Measurements from ENCODE around the gene CARM1. TPM values are rescaled to one million over a fixed set of nuclear protein-coding genes. Genes with fewer than 3 reads are reported as not detected.
A peak's percentile ranks its signal among the peaks of the same experiment; 100 is the strongest.
"Not testable (repeated sequence)": the region's sequence is repeated elsewhere in the genome, so short reads cannot be mapped to it uniquely, and the experiment has no call there.

Gene CARM1
- total RNA-seq, 2 donors from 2014 or later, result 14.5 to 54.4 TPM

DNA sequence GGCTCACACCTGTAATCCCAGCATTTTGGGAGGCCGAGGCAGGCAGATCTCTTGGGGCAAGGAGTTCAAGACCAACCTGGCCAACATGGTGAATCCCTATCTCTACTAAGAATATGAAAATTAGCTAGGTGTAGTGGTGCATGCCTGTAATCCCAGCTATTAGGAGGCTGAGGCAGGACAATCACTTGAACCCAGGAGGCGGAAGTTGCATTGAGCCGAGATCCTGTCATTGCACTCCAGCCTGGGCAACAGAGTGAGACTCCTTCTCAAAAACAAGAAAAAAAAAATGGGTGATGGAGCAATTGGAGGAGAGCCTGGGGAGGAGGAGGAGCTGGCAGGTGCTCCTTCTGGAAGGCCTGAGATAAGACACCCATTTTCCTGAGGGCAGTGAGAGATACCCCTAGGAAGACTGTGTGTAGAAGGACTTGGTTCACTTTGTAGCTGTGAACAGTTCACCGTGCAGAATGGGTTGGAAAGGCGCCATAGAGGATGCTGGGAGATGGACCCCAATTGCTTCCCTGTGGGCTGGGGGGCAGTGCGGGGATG is 8.7 kb upstream of the CARM1 start:
- 75% methylated on average over 6 of the region's 6 CpGs for WGBS
- no peaks in the 10 kb centered on the region for H3K36me3 ChIP-seq
- peak overlapping the region in 1 of 2 donors; percentile 10 for H3K4me3 ChIP-seq
- no peaks in the 10 kb centered on the region for H3K4me1 ChIP-seq (replicated peaks)
- intact Hi-C loops (cut with DNase I), result loop anchor here (5.0 kb wide), 1 partner anchor 145 kb away; the partner anchor contains the start of gene DNM2
- no peak for DNase-seq (ENCODE audit: low spot score)
- TF ChIP-seq POLR2A (IDR thresholded peaks at IDR 0.05), result no peak
- no peak for TF ChIP-seq CTCF (IDR thresholded peaks at IDR 0.05)
- TF ChIP-seq POLR2AphosphoS5 (IDR thresholded peaks at IDR 0.05), result no peak
- H3K27me3 ChIP-seq (replicated peaks; ENCODE audit: insufficient read depth), result no peaks in the 10 kb centered on the region
- H3K9me3 ChIP-seq, result no peaks in the 10 kb centered on the region
- H3K27ac ChIP-seq, result peak overlapping the region; percentile 66 to 70

DNA sequence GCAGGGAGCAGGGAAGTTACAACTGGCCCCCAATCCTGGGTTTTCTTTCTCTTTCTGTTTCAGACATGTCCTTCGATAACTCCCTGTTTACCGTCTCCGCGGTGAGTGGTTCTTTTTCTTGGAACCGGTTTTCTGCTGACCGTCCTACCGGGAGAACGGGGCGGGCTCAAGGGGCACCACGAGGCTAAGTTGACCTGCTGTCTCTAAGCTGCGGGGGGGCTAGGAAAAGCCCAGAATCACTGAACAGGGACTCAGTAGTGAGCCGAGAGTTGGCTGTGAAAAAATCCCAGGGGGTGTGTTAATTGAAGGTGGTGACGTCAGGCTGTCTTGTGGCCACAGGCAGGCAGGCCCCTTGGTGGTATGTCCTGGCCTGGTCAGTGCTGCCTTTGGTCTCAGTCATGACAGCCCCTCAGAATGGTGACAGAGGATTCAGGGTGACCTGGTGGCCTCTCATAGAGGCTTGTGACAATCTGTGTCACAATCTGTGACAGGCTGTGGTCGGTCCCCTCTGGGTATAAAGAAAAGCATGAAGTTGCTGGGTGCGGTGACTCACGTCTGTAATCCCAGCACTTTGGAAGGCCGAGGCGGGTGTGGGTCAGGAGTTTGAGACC is 8.1 kb upstream of the CARM1 start:
- intact Hi-C loops (cut with DNase I), result loop anchor here (5.0 kb wide), 1 partner anchor 146 kb away; the partner anchor contains the start of gene DNM2

GRCh38 chr19:10864538-10864899 is 6.8 kb upstream of the CARM1 start:
- WGBS, result 13% methylated on average over 6 of the region's 6 CpGs
- TF ChIP-seq CTCF (IDR thresholded peaks at IDR 0.05) (peak; percentile 79 to 88 (median 86)), POLR2AphosphoS5 (IDR thresholded peaks at IDR 0.05) (peak; percentile 72), POLR2A (IDR thresholded peaks at IDR 0.05) (no peak)
- no peaks in the 10 kb centered on the region for H3K9me3 ChIP-seq
- H3K27ac ChIP-seq, result peak overlapping the region in 1 of 2 donors; percentile 70
- intact Hi-C loops (cut with DNase I), result loop anchor here (5.0 kb wide), 1 partner anchor 147 kb away; the partner anchor contains the start of gene DNM2
- H3K27me3 ChIP-seq (replicated peaks; ENCODE audit: insufficient read depth), result no peaks in the 10 kb centered on the region
- H3K4me1 ChIP-seq (replicated peaks), result no peaks in the 10 kb centered on the region
- DNase-seq (ENCODE audit: low spot score), result peak; percentile 83
- H3K4me3 ChIP-seq, result no peak overlapping the region
- H3K36me3 ChIP-seq, result no peaks in the 10 kb centered on the region

More for the DNA sequence above, 8.1 kb upstream of the CARM1 start:
- 50% methylated on average over 18 of the region's 18 CpGs for WGBS
- no peaks in the 10 kb centered on the region for H3K27me3 ChIP-seq (replicated peaks; ENCODE audit: insufficient read depth)
- H3K27ac ChIP-seq, result peak overlapping the region; percentile 66 to 70
- no peaks in the 10 kb centered on the region for H3K36me3 ChIP-seq
- TF ChIP-seq POLR2AphosphoS5 (IDR thresholded peaks at IDR 0.05) (peak; percentile 64), POLR2A (IDR thresholded peaks at IDR 0.05) (no peak)
- H3K4me3 ChIP-seq, result peak overlapping the region in 1 of 2 donors; percentile 10
- no peaks in the 10 kb centered on the region for H3K4me1 ChIP-seq (replicated peaks)
- no peaks in the 10 kb centered on the region for H3K9me3 ChIP-seq
- peak; percentile 51 for DNase-seq (ENCODE audit: low spot score)

DNA sequence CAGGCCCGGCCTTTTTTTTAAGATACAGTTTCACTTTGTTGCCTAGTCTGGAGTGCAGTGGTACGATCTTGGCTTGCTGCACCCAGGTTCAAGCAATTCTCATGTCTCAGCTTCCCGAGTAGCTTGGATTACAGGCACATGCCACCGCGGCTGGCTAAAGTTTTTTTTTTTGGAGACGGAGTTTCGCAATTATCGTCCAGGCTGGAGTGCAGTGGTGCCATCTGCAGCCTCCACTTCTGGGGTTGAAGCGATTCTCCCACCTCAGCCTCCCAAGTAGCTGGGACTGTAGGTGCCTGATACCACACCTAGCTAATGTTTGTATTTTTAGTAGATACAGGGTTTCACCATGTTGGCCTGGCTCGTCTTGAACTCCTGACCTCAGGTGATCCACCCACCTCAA is 4.9 kb upstream of the CARM1 start:
- WGBS, result 87% methylated on average over 10 of the region's 10 CpGs
- H3K4me1 ChIP-seq (replicated peaks), result no peaks in the 10 kb centered on the region
- no peak for DNase-seq (ENCODE audit: low spot score)
- H3K4me3 ChIP-seq, result no peak overlapping the region
- no peak overlapping the region for H3K27ac ChIP-seq
- H3K36me3 ChIP-seq, result no peaks in the 10 kb centered on the region
- TF ChIP-seq POLR2A (IDR thresholded peaks at IDR 0.05) (no peak), POLR2AphosphoS5 (IDR thresholded peaks at IDR 0.05) (no peak), CTCF (IDR thresholded peaks at IDR 0.05) (no peak)
- no peaks in the 10 kb centered on the region for H3K9me3 ChIP-seq
- H3K27me3 ChIP-seq (replicated peaks; ENCODE audit: insufficient read depth), result no peaks in the 10 kb centered on the region
- intact Hi-C loops (cut with DNase I), result no loop called here

DNA sequence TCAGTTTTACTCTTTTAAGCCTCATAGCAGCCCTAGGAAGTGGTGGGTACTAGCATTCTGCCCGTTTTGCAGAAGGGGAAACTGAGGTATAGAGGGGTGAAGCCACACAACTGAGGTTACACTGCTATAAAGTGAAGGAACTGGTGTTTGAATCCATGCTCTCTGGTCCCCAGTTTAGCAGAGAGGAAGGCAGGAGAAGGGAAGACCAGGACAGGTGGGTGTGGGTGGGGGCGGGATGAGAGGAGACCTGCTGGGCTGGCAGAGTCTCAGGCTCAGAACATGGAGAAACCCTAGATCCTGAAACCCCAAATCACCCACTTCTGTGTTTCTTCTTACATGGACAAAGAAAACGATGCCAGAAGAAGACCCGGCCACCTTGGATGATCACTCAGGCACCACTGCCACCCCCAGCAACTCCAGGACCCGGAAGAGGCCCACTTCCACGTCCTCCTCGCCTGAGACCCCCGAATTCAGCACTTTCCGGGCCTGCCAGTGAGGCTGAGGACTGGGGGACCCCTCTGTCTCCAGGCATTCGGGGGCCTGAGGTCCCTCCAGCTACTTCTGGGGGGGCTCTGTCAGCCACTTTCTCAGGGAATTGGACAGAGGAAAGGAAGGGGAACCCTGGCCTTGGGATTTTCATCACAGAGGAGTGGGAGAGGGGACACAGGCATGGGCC is 2.3 kb upstream of the CARM1 start:
- intact Hi-C loops (cut with DNase I), result no loop called here
- Histone ChIP-seq H3K27me3 (replicated peaks; ENCODE audit: insufficient read depth) (no peaks in the 10 kb centered on the region), H3K4me1 (replicated peaks) (no peaks in the 10 kb centered on the region), H3K9me3 (no peaks in the 10 kb centered on the region), H3K36me3 (no peaks in the 10 kb centered on the region), H3K27ac (no peak overlapping the region), H3K4me3 (no peak overlapping the region)
- no peak for DNase-seq (ENCODE audit: low spot score)
- TF ChIP-seq POLR2AphosphoS5 (IDR thresholded peaks at IDR 0.05) (no peak), CTCF (IDR thresholded peaks at IDR 0.05) (no peak), POLR2A (IDR thresholded peaks at IDR 0.05) (no peak)
- WGBS, result 92% methylated on average over 10 of the region's 10 CpGs

DNA sequence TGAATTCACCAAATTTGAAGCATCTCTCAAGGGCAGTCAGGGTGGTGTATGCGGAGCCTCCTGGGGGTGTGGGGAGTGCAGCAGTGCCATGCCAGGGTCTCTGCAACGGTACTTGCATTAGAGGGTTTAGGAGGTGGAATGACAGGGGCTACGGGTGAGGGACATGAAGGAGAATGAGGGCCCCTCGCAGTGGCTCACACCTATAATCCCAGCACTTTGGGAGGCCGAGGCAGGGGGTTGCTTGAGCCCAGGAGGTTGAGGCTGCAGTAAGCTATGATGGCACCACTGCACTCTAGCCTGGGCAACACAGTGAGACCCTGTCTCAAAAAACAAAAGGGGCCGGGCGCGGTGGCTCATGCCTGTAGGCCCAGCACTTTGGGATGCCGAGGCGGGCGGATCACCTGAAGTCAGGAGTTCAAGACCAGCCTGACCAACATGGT is 1.5 kb upstream of the CARM1 start:
- not testable (repeated sequence) for H3K27ac ChIP-seq; H3K9me3 ChIP-seq; H3K4me1 ChIP-seq (replicated peaks); H3K27me3 ChIP-seq (replicated peaks; ENCODE audit: insufficient read depth); H3K4me3 ChIP-seq; H3K36me3 ChIP-seq; DNase-seq (ENCODE audit: low spot score)
- intact Hi-C loops (cut with DNase I), result loop anchor here (2.0 to 5.0 kb wide), 2 partner anchors 33 to 57 kb away; partner anchors contain the start of genes TIMM29, TMED1 and YIPF2
- WGBS, result 93% methylated on average over 11 of the region's 11 CpGs

Measured in prostate gland (tissue), 2 donors.